HUES6 (cell line): ENCODE results near the gene ARHGAP35.
"Not testable (repeated sequence)": the region's sequence is repeated elsewhere in the genome, so short reads cannot be mapped to it uniquely, and the experiment has no call there.

ENCODE experiments used
- H3K27ac ChIP-seq: 2 replicates; pipeline ENCODE4 v1.7.0; 2013; ENCODE audit warnings: low read depth, mild to moderate bottlenecking, low read length, inconsistent platforms
- H3K27me3 ChIP-seq: 2 replicates; pipeline ENCODE4 v1.6.1; 2013; ENCODE audit warnings: low read length; ENCODE audit not compliant: control insufficient read depth, insufficient read depth
- H3K36me3 ChIP-seq: 2 replicates; pipeline ENCODE4 v1.6.1; 2013; ENCODE audit warnings: low read length; ENCODE audit not compliant: control insufficient read depth, insufficient read depth
- H3K4me1 ChIP-seq: 2 replicates; pipeline ENCODE4 v1.6.1; 2013; ENCODE audit warnings: low read length; ENCODE audit not compliant: control insufficient read depth, insufficient read depth
- H3K4me3 ChIP-seq: 2 replicates; pipeline ENCODE4 v1.5.1; 2013; ENCODE audit warnings: low read depth, low read length
- H3K9ac ChIP-seq: one replicate; pipeline ENCODE4 v1.6.1; 2013; ENCODE audit warnings: mild to moderate bottlenecking, low read length
- H3K9me3 ChIP-seq: 2 replicates; pipeline ENCODE4 v1.6.1; 2013; ENCODE audit warnings: low read depth, low read length; ENCODE audit not compliant: control insufficient read depth, insufficient read depth

The ARHGAP35 gene

DNA sequence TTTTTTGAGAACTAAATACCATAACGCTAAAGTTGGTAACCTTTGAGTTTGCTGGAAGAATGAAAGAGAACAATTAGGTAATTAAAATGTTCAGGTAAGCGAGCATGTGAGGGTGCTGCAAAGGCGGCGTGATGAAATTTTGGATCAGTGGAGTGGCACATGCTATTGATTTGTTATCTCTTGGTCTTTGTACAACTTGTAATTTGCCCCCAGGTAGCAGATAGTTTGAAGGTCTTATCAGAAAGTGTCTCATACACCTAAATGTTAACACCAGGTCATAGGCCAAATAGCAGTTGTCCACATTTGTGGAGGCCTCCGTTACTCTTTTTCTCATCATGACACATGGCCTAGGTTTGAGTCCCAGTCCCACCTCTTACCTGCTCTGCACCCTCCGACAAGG lies 14.9 kb downstream of the ARHGAP35 start:
- Histone ChIP-seq H3K36me3 (no peaks in the 10 kb centered on the region), H3K27me3 (no peaks in the 10 kb centered on the region), H3K9me3 (no peaks in the 10 kb centered on the region), H3K4me1 (0 out of 2 replicates have a peak, but pooled peaks cover 4% of the 10 kb centered on the region), H3K9ac (no peak overlapping the region), H3K4me3 (no peak overlapping the region), H3K27ac (peak overlapping the region; percentile 10; the same call in 1 of the 2 replicates)

DNA sequence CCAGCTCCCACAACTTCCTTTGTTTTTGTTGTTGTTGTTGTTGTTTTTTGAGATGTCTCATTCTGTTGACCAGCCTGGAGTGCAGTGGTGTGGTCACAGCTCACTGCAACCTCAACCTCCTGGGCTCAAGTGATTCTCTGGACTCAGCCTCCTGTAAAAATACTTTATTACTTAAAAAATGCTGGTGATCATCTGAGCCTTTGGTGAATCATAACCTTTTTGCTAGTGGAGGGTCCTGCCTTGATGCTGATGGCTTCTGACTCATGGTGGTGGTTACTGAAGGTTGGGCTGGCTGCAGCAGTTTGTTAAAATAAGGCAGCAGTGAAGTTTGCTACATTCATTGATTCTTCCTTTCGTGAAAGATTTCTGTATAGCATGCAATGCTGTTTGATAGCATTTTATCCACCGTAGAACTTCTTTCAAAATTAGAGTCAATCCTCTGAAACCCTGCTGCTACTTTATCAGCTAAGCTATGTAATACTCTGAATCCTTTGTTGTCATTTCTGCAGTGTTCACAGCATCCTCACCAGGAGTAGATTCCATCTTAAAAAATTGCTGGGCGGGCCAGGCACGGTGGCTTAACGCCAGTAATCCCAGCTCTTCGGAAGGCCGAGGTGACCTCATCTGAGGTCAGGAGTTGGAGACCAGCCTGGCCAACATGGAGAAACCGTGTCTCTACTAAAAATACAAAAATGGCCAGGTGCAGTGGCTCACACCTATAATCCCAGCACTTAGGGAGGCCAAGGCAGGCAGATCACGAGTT lies 18.0 kb downstream of the ARHGAP35 start:
- H3K27me3 ChIP-seq, result no peaks in the 10 kb centered on the region
- H3K9ac ChIP-seq, result no peak overlapping the region
- H3K4me1 ChIP-seq, result 0 out of 2 replicates have a peak, but pooled peaks cover 4% of the 10 kb centered on the region
- H3K27ac ChIP-seq, result no peak overlapping the region
- no peaks in the 10 kb centered on the region for H3K36me3 ChIP-seq
- H3K4me3 ChIP-seq, result no peak overlapping the region
- no peaks in the 10 kb centered on the region for H3K9me3 ChIP-seq

DNA sequence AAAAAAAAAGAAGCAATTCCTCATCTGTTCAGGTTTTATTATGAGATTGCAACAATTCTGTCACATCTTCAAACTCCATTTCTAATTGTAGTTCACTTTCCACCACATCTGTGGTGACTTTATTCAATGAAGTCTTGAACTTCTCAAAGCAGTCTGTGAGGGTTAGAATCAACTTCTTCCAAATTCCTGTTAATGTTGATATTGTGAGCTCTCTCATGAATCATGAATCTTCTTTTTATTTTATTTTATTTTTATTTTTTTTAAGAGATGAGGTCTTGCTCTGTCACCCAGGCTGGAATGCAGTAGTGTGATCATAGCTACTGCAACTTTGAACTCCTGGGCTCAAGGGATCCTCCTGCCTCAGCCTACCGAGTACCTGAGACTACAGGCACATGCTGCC lies 19.6 kb downstream of the ARHGAP35 start:
- Histone ChIP-seq H3K4me3 (no peak overlapping the region), H3K4me1 (0 out of 2 replicates have a peak, but pooled peaks cover under 1% of the 10 kb centered on the region), H3K27ac (no peak overlapping the region), H3K9me3 (no peaks in the 10 kb centered on the region), H3K27me3 (no peaks in the 10 kb centered on the region), H3K36me3 (no peaks in the 10 kb centered on the region), H3K9ac (no peak overlapping the region)

DNA sequence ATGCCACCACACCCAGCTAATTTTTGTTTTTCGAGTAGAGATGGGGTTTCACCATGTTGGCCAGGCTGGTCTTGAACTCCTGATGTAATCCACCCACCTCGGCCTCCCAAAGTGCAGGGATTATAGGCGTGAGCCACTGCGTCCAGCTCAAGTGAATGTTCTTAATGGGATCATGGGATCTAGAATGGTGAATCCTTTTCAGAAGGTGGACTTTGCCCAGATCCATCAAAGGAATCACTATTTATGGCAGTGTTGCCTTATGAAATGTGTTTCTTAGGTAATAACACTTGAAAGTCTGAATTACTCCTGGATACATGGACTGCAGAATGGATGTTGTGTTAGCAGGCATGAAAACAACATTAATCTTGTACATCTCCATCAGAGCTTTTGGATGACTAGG lies 20.3 kb downstream of the ARHGAP35 start:
- no peaks in the 10 kb centered on the region for H3K4me1 ChIP-seq
- H3K9me3 ChIP-seq, result no peaks in the 10 kb centered on the region
- no peak overlapping the region for H3K9ac ChIP-seq
- no peaks in the 10 kb centered on the region for H3K36me3 ChIP-seq
- no peaks in the 10 kb centered on the region for H3K27me3 ChIP-seq
- no peak overlapping the region for H3K27ac ChIP-seq
- H3K4me3 ChIP-seq, result no peak overlapping the region

DNA sequence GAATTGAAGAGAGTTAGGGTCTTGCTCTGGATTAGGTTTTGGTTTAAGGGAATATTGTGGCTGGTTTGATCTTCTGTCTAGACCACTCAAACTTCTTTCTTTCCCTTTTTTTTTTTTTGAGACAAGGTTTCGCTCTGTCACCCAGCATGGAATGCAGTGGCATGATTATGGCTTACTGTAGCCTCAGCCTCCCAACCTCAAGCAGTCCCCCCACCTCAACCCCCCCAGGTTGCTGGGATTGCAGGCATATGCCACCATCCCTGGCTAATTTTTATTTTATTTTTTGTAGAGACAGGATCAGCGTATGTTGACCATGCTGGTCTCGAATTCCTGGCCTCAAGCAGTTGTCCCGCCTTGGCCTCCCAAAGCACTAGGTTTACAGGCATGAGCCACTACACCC lies 21.2 kb downstream of the ARHGAP35 start:
- Histone ChIP-seq H3K4me3 (no peak overlapping the region), H3K27ac (no peak overlapping the region), H3K36me3 (no peaks in the 10 kb centered on the region), H3K9ac (no peak overlapping the region), H3K4me1 (no peaks in the 10 kb centered on the region), H3K9me3 (no peaks in the 10 kb centered on the region), H3K27me3 (no peaks in the 10 kb centered on the region)

DNA sequence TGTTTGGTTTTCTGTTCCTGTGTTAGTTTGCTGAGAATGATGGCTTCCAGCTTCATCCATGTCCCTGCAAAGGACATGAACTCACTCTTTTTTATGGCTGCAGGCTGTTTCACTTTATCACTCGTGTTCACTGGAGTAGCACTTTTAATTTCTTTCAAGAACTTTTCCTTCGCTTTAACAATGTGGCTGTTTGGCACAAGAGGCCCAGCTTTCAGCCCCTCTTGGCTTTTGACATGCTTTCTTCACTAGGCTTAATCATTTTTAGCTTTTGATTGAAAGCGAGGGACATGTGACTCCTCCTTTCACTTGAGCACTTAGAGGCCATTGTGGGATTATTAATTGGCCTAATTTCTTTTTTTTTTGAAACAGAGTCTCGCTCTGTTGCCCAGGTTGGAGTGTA lies 22.0 kb downstream of the ARHGAP35 start:
- not testable (repeated sequence) for H3K27me3 ChIP-seq, H3K36me3 ChIP-seq, H3K9ac ChIP-seq, H3K9me3 ChIP-seq, H3K27ac ChIP-seq, H3K4me1 ChIP-seq, H3K4me3 ChIP-seq

DNA sequence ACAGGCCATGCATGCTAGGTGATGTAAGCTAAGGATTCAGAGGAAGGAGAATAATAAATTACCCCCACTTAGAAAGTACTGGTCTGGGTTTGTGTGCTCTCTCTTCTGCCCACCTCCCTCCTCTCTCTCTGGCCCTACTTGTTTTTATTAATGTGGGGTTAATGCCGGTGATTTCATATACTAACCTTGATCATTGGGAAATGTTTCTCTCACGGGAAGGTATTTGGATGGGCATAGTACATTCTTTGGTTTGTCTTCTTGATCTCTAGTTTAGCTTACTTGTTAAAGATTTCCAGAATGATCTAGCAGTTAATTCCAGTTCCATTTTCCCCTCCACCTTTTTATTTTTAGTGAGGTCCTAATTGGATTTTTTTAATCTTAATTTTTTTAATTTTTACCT lies 24.6 kb downstream of the ARHGAP35 start:
- Histone ChIP-seq H3K27me3 (no peaks in the 10 kb centered on the region), H3K9me3 (no peaks in the 10 kb centered on the region), H3K4me3 (no peak overlapping the region), H3K27ac (no peak overlapping the region), H3K36me3 (no peaks in the 10 kb centered on the region), H3K9ac (no peak overlapping the region), H3K4me1 (no peaks in the 10 kb centered on the region)

DNA sequence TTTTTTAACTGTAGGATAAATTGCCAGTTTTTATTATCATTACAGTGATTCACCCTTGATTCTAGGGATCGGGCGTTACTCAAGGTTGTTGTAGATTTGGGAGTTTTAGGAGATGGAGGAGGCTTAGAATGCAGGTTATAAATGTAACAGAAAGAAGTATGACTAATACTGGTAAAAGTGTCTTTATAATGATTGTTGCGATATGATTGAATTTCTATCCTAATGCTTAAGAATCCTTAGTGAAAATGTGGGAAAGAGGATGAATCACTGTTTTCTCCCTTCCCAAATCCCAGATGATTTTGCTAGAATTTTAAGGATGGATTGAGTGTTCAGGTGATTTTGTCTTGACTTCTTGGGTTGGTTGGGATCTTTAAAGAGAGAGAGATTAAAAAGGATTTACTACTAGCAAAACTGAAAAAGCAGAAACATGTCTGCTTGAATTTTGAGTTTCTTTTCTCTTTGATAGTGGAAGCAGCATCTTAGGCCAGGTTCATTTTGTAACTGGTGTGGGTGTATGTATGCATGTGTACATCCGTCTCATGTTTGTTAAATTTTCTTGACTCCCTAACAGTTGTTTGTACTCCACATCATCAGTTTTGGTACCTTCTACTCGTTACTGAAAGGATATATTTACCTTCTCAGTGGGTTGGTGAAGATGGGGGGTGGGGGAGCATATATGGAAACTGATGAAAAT lies 25.9 kb downstream of the ARHGAP35 start:
- H3K9me3 ChIP-seq, result no peaks in the 10 kb centered on the region
- H3K27ac ChIP-seq, result no peak overlapping the region
- H3K4me1 ChIP-seq, result no peaks in the 10 kb centered on the region
- H3K36me3 ChIP-seq, result no peaks in the 10 kb centered on the region
- H3K4me3 ChIP-seq, result no peak overlapping the region
- no peaks in the 10 kb centered on the region for H3K27me3 ChIP-seq
- no peak overlapping the region for H3K9ac ChIP-seq

DNA sequence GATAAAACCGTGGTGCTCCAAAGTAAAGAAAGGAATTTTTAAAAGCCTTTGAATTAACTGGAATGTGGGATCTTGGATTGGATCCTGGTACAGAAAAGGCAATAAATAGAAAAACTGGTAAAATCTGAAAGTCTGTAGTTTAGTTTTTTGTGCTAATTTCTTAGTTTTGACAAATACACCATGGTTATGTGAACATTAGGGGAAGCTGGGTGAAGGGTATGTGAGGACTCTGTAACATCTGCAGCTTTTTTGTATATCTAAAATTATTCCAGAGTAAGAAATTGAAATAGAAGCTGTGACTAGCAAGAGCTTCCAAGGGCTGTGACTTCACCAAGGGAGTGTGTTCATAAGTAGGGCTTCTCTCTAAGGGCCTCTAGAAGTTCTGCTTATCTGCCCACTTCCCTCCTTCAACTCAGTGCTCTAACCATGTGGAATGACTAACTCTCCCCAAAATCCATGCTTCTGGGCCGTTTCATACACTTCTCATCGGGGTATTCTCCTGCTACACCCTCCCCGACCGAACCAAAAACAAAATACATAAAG lies 26.5 kb downstream of the ARHGAP35 start:
- Histone ChIP-seq H3K27ac (no peak overlapping the region), H3K9ac (no peak overlapping the region)

DNA sequence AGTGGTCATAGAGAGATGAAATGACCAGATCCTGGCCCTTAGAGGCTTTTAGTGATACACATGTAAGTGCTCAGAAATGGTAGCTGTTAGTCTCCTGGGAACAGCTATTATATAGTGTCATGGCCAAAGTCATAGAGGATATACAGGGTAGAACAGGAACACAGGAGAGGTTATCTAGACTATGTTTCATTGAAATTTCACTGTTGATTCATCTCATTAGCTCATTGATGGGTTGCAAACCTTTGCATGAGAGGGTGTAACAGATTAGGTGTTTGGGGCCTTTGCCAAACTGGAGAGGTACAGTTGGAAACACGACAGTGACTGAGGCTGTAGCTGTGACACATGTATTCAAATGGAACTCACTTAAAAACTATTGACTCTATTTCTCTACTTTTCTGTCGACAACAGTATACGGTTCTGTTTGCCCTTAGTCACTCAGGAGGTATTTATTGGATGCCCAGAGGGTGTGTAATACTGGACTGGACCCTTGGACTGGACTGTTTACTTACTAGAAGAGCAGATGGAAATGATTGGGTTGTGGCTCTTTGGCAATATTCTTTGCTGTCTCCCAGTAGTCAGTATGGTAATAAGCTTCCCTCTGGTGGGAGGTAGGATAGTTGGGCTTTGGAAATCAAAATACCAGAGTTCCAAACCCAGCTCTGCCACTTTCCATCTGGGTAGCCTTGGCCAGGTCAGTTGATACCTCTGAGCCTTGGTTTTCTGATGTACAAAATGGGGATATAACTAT lies 29.8 kb downstream of the ARHGAP35 start:
- Histone ChIP-seq H3K9me3 (no peaks in the 10 kb centered on the region), H3K36me3 (no peaks in the 10 kb centered on the region), H3K4me3 (no peak overlapping the region), H3K27ac (no peak overlapping the region), H3K9ac (no peak overlapping the region), H3K4me1 (peaks cover 2% of the 10 kb centered on the region; the same call in 1 of the 2 replicates), H3K27me3 (no peaks in the 10 kb centered on the region)

More for the DNA sequence above, 26.5 kb downstream of the ARHGAP35 start:
- Histone ChIP-seq H3K27me3 (no peaks in the 10 kb centered on the region), H3K4me3 (no peak overlapping the region), H3K36me3 (no peaks in the 10 kb centered on the region), H3K9me3 (no peaks in the 10 kb centered on the region), H3K4me1 (no peaks in the 10 kb centered on the region)
